HG03064 (cell line): ENCODE data around the gene RENBP.

Source experiments
- ATAC-seq: cut with Tn5 transposase; IDR thresholded peaks from one replicate; pipeline ENCODE4 v1.9.1; 2021; ENCODE audit warnings: low read depth; ENCODE audit not compliant: unreplicated experiment

The RENBP gene

DNA sequence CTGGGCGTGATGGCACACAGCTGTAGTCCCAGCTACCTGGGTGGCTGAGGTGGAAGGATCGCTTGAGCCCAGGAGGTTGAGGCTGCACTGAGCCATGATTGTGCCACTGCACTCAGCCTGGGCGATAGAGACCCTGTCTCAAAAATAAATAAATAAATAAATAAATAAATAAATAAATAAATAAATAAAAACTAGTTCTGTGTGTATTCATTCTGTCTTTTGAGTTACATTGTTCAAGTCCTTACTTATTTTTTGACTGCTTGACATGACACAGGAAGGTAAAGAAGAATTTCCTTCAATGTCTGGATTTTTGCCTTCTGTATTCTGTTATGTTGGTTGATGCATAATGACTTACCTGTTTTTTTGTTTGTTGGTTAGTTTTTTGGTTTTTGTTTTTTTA is 7.4 kb downstream of the RENBP start:
- ATAC-seq, result no peak

DNA sequence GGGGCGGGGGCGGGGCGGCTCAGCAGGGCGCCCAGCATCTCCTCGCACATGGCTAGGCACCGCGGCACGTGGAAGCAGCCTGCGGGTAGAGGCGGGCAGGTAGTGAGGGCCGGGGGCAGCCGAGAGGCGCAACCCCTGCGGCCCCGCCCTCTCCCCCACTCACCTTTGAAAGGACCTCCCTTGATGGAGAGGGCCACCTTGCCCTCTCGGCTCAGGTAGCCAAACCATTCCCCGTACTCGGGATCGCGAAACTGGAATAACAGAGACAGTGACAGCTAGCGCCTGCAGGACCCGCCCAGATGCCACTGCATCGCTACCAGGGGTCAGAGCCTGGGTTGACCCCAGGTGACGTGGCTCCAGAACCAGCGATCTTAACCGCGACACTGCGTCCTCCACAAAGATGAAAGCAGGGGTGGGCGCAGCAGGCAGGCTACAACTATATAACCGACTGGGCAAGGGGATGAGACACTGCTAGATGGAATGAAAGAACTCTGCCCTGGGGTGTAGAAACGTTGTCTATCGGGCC is 9.1 kb downstream of the RENBP start:
- ATAC-seq, result peak; percentile 17

DNA sequence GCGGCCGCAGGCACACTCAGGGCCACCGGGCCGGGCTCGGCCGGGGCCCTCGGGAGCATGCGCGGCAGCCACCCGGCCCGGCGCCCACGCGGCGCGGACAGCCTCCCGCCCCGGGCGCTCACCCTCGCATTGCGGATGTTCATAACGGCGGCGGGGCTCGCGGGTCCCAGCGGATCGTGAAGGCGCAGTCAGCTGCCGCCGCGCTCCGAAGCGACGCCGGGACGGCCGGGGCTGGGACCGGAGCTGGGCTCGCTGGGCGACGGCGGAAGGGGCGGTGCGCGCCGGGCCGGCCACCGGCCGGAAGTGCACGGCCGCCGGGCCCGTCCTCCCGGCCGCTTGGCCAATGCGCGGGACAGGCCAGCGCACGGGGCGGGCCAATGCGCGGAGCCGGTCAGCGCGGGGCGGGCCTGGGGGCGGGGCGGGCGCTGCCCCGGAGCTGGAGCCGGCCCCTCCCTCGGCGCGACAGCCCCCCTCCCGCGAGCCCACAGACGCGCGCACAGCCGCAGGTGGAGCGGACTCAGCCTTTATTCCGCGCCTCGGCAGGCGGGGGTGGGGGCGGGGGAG is 9.6 kb downstream of the RENBP start, which contains the start of gene NAA10:
TSS of gene NAA10 (minus strand) at position 276 of the 564 bp plus-strand sequence. CDS start at position 143, 133 bp downstream.
- peak; percentile 90 for ATAC-seq

DNA sequence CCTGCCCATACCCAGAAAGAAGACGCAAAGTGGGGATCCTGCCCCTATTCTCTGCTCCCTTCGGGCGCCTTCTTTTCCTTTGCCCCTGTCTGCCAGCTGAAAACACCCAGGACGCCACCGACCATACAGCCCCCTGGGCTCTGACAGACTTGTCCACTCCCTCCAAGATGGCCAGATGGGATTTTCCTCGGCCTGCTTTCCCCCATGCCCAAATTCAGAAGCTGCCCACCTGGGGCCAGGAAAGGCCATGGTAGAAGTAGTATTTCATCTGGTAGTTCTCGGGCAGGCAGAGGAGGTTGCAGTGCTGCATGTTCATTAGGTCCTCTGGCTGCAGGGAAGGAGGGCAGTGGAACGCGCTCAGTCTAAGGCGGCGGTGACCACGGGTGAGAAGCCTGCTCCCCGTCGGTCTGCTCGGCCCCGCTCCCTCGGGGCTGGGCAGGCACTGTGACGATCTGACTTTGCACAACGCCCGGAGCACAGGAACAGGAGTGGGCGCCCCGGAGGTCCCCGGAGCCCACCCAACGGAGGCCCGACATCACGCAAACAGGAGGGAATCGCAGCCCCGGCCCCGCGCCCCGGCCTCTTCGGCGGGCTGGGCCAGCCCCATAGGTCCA is 10.2 kb downstream of the RENBP start:
- no peak for ATAC-seq

DNA sequence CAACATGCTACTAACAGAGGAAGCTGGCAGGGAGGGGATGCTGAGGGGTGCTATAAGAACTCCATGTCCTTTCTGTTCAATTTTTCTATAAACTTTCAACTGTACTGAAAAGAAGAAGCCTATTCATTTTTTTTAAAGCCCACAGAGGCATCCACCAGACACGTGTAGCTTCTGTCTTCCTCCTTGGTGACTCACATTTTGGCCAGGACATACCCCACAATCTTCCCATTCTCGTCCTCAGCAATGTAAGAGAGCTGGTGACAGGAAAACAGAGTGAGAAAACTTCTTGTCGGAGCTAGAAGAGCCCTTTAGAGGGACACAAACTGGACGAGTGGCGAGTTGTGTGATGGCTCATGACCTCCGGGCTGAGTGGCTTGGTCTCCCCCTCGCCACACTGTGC is 10.7 kb downstream of the RENBP start:
- ATAC-seq, result no peak

DNA sequence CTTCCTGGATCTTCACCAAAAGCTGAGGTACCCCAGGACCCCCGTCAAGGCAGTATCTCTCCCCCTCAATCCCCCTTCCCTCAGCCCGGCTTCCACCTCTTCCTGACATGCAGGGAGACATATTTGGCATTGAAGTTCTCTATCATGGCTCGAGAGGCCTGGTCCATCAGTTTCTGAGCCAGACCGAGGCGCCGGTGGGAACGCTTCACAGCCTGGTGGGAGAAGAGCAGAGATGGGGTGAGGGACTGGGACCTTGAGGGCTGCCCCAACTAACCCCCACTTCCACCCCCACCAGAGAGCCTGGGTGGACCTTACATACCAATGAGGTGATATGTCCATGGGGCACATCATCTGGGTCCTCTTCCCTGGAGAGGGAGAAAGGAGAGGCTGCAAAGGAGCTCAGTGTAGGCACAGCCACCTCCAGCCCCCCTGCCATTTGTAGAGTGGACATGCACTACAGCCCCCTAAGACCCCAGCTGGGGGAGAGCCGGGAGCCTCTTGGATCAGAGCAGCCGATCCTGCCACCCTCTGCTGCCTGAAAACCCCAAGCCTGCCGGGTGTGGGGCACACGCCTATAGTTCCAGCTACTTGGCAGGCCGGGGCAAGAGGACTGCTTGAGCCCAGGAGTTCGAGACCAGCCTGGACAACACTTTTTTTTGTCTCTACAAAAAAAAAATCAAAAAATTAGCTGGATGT is 12.1 kb downstream of the RENBP start:
- ATAC-seq, result no peak

DNA sequence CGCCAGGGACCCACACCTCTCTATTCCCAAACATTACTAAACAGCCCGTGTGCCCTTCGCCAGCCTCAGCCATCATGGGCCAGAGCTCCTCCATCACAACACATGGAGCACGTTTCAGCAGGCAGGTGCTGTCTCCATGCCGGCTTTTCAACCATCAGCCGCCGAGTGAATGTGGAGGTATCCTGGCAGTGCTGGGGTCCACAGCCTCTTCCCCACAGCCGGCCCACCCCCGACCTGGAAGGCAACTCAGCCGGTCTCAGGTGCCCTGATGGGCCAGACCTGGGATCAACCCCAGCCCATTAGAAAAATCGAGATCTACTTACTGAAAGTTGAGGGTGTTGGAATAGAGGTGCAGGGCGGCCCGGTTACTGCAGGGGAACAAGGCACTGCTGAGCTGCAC is 12.7 kb downstream of the RENBP start:
- ATAC-seq, result no peak

DNA sequence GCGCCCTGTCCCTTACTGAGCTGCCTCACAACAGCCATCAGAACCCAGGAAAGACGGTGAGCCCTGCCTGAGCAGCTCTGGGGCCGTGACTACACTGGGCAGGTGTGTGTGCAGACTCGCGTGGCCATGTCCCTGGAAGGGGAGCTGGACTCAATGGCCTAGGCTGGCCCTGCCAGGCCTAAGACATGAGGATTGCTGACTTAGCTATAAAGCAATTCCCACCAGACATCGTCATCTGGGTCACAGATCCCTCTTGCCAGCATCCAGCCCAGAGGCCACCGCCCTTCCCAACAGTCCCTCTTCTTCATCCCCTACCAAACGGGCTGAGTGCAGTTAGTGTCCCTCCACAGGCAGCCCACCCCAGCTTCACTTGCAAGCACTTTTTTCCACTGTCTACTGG is 13.3 kb downstream of the RENBP start:
- no peak for ATAC-seq

DNA sequence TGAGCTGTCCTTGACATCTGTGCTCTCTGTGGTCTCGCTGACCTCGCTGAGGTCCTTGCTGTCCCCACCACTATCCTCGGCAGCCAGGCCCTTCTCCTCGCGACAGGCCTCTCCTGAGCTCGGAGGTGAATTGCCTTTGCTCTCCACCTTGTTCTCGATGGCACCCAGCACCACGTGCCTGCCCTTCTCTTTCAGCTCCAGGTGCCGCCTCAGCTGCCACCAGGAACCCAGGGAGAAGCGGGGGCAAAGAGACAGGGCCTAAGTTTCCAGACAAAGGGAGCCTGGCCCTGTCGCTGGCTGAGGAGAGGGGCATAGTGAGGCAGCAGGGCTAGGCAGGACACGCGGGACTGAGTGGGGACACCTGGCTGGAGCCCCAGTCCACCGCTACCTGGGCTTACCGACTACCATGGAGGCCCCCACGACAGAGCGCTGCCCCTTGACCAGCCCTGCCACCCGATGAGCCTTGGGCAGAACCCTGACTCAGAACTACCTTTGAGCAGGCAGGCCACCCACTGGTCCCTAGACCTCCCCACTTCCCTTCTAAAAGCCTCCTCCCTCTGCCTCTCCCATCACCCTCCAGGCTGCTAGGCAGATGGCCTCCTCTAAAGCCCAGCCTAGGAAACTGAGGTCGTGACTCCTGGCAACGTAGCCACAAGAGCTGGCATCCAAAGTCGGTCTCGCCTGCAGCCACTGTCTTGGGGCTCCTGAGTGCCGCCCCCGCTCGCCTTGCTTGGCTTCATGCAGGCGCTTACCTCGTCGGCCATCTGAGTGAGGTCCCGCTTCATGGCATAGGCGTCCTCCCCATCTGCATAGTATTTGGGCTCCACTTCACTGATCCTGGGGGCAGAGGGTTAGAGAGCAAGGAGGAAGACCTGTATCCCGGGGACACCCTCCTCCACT is 14.2 kb downstream of the RENBP start:
- no peak for ATAC-seq

DNA sequence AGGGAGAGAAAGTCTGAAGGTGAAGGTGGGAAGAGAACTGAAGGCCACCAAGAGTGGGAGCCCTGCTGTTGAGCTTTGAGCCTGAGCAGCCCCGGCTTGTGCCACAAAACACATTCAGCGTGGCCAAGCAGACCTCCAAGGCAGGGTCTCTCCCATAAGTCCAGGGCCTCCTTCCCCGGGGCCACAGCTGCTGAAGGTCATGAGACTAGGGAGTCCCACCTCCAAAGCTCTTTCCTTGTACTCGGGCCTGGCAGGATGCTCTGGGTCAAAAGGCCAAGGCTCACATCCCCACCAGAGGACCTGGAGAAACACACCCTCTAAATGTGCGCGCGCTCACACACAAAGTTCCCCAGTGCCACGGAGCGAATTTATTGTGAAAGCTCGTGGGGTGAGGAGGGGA is 14.9 kb downstream of the RENBP start:
- ATAC-seq, result no peak

DNA sequence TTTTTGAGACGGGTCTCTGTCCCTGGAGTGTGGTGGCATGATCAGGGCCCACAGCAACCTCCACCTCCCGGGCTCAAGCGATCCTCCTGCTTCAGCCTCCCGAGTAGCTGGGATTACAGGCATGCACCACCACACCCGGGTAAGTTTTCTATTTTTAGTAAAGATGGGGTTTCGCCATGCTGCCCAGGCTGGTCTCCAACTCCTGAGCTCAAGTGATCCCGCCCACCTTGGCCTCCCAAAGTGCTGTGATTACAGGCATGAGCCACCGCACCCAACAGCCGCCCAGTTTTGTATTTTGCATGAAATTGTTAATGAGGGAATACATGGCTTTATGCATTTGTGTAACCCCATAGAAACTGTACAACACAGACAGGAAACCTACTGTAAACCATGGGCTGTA is 15.6 kb downstream of the RENBP start:
- ATAC-seq, result no peak

DNA sequence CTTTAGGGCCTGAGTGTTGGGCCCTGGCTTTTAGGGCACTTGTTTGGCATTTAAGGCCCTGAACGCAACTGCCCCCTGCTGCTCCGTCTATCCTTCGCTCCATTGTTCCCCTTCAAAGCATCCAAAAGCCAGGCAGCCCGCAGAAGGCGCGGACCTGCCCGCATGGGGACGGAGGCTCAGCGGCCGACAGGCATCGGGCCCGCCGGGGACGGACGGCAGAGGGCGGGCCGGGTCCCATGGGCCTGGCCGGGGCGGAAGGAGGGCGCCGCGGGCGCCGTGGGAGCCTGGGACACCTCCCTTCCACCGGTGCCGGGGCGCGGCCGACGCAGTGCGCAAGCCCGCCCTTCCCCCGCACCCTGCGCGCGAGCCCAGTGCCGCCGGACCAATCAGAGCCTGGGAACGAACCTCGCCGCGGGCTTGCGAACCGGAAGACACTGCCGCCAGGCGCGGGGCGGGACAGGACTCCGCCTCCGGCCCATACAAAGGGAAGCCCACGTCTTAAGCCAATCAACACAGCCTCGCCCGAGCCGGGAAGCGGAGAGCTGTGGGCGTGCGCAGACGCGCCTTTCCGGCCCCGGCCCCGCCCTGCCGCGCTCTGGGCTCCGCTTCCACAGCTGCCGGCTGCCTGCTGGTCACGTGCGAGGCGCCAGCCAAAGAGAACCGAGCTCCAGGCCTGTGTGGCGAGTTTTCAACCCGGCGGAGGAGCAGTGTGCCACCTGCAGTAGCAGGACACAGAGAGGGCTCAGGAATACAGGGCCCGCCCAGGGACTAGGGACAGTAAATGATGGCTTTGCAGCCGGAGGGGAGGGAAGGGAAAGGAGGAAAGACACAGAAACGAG is 16.3 kb downstream of the RENBP start:
- peak; percentile 69 for ATAC-seq

DNA sequence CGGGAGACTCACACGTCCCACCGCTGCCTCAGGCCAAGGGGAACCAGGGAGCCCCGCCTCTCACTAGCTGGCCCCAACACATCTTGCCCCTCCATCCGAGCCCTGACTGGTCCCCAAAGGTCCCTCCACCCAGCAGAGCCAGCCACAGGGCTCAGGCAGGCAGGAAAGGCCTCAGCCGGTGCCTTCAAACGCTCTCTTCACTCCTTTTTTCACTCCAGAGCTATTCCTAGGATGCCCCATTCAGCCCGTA is 16.8 kb downstream of the RENBP start:
- ATAC-seq, result no peak

DNA sequence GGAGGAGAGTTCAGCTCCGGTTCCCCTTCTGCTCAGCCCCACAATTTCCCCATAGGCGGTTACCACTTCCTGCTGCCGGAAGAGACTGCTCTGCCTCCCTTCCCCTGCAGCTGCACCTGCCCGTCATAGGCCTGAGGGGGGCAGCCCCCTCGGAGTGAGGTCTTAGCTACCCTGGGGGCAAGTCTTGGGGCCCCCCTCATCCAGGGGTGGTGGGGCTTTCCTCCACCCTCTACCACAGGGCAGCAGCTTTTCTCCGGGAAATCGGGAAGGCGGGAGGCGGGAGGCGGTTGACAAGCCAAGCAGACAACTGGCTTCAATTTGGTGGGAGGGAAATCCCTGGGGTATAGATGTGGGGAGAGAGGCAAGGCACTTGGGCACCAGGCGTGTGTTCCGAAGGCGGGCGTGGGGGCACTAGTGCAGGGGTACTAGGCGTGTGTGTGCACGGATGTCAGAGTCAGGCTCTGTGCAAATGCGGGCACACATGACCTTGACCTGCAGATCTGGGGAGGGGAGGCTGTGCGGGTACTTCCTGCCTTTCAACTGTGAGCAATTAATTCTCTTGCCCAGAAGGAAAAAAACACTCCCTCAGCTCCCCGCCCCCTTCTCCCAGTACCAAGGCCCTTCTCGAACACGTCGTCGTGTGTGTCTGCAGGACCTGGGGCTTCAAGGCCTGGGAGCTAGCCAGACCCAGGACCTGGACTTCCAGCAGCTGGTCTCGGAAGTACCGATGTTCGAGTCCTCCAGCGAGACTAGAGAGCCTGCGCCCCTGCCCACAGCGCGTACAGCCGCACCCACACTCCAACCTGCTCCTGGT is 17.4 kb downstream of the RENBP start:
- ATAC-seq, result peak; percentile 40

DNA sequence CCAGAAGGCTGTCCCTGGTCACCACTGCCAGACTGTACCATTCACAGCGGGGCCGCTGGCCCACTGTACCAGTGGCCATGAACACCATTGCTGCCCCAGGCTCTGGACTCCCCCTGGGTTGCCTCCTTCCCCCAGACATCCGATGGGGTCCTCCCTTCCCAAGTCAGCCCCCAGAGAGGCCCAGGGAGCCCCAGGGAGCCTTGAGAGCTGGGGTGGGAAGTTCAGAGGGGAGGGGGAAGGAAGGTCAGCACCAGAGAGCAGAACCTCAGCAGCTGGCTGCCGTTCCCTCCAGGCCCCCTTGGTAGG is 17.9 kb downstream of the RENBP start:
- ATAC-seq, result no peak

DNA sequence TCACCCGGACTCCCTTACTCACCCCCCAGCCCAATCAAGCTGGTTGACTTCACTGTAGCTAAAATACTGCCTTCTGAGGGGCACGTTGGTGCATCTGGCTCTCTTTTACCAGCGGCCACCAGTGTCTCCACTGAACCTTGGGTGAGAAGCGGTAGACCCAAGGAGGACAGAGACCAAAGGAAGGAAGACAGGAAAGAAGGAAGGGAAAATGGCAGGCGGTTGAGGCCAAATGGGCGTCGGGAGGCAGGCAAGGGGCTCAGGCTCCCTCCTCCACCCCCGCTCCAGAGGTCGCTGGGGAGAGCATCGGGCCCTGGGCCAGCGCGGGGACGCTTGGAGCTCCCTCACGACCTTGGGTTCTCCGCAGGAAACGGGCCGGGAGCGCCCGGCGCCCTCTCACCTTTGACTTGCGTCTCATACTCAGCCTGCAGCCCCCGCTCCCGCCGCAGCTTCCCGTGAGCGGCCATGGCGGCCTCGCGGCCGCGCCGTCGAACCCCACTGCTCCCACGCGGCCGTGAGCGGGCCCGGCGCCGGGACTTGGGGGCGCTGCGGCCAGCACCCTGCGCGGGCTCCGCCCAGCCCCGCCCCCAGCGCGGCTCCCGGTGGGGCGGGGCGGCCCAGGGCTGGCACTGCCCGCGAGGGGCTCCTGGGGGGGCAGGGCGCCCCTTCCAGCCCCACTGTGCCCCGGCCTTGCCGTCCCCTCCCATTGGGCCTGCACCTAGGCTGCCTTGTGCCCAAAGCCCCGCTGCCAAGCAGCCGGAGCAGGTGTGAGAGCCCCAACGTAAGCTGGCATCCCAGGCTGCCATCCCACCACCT is 18.5 kb downstream of the RENBP start, which contains the start of gene ARHGAP4:
TSS of gene ARHGAP4 (minus strand) at position 526 of the 813 bp plus-strand sequence. CDS start at position 464, 62 bp downstream.
- no peak for ATAC-seq

DNA sequence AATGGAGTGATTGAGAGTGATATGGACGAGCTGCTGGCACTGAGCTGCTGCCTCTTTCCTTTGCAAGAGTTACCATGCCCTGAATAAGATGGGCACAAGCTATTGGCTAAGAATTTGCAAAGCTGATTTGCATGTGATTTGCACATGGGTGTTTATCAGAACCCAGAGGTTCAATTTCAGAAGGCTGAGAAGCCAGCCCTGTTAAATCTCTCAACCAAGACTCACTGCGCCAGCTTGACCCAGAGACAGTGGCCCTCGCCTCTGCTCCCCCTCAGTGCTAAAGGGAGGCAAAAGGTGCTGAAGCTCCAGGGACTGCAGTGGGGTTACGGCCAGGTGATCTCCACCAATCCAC is 19.1 kb downstream of the RENBP start:
- no peak for ATAC-seq

DNA sequence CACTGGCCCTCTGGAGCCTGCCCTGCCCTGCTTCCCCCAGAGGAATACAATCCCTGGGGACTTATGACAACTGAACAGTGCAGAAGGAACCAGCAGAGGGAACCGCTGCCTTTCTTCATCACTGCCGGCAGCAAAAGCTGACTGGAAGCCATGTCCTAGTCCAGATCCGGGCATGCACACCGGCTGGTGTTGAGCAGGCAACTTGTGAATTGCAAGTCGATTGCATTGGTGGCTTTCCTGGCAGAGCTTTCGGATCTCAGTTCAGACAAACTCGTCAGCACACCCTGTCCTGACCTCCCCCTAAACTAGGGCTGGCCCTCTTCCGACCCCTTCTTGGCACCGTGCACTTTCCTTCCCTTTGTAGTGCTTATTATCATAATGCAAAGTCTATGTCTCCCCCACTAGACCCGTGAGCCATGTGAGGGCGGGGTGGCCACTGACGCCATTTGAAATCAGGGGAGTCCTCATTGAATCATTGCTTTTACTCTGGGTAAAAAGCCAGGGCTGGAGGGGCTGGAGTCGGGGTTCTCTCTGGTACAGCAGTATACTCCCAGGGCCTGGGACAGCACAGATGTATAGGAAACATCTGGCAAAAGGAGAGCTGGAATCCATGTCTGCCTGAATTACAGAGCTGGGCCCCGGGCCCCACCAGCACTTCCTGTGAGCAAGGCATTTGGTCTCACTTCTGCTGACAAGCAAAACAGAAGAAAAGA is 20.1 kb downstream of the RENBP start:
- no peak for ATAC-seq
